Stimulated activated naive CD8-positive, alpha-beta T cell treated with anti-CD3 and anti-CD28 coated beads, Interleukin-15, amount 100 ng/mL, for 72 hours (primary cell): ENCODE measurements around the gene TRIM71.

Experiments used
- ATAC-seq: fragments of 150-1000 bp; cut with Tn5 transposase; 2 replicates; pipeline ENCODE4 v1.10.0; 2021; ENCODE audit warnings: mild to moderate bottlenecking, moderate library complexity
- DNase-seq, 2 donors: peaks; one replicate each; pipeline ENCODE4 v3.0.0; 2021 to 2022
- H3K27ac Mint-ChIP-seq, 2 donors: one replicate each; pipeline ENCODE4 v1.8.0; 2022; ENCODE audit warnings: mild to moderate bottlenecking in 2 of 2, mixed read lengths in 2 of 2, moderate library complexity in 2 of 2
- H3K27me3 Mint-ChIP-seq: one replicate; pipeline ENCODE4 v1.8.0; 2022; ENCODE audit warnings: mixed read lengths
- H3K4me1 Mint-ChIP-seq: one replicate; pipeline ENCODE4 v1.8.0; 2022; ENCODE audit warnings: mild to moderate bottlenecking, mixed read lengths
- H3K4me3 Mint-ChIP-seq, 2 donors: one replicate each; pipeline ENCODE4 v1.8.0; 2022; ENCODE audit warnings: mild to moderate bottlenecking in 2 of 2, mixed read lengths in 2 of 2, moderate library complexity in 1 of 2
- H3K9me3 Mint-ChIP-seq, 2 donors: one replicate each; pipeline ENCODE4 v1.8.0; 2022; ENCODE audit warnings: mixed read lengths in 2 of 2

Gene TRIM71

GRCh38 chr3:32831791-32832190 is 14.0 kb downstream of the TRIM71 start:
- no peak for DNase-seq
- no peak overlapping the region for H3K4me3 Mint-ChIP-seq
- no peak overlapping the region for H3K27ac Mint-ChIP-seq
- H3K27me3 Mint-ChIP-seq: peaks cover 30% of the 10 kb centered on the region
- H3K4me1 Mint-ChIP-seq: no peaks in the 10 kb centered on the region
- no peak for ATAC-seq
- H3K9me3 Mint-ChIP-seq: no peaks in the 10 kb centered on the region

- Mint-ChIP-seq H3K4me3 (no peak overlapping the region), H3K9me3 (no peaks in the 10 kb centered on the region), H3K4me1 (no peaks in the 10 kb centered on the region), H3K27me3 (peaks cover 30% of the 10 kb centered on the region), H3K27ac (no peak overlapping the region)
- ATAC-seq (no peak), DNase-seq (no peak)
Measured at GRCh38 chr3:32832193-32832592, 14.4 kb downstream of the TRIM71 start.

GRCh38 chr3:32835049-32835371 is 17.2 kb downstream of the TRIM71 start:
- DNase-seq: no peak
- Mint-ChIP-seq H3K9me3 (no peaks in the 10 kb centered on the region), H3K4me3 (no peak overlapping the region), H3K27me3 (peaks cover 24% of the 10 kb centered on the region), H3K4me1 (no peaks in the 10 kb centered on the region), H3K27ac (no peak overlapping the region)
- ATAC-seq: no peak

- Mint-ChIP-seq H3K4me3 (no peak overlapping the region), H3K9me3 (no peaks in the 10 kb centered on the region), H3K27me3 (peaks cover 24% of the 10 kb centered on the region), H3K4me1 (no peaks in the 10 kb centered on the region), H3K27ac (no peak overlapping the region)
- DNase-seq (no peak), ATAC-seq (no peak)
Measured at GRCh38 chr3:32835961-32836360, 18.2 kb downstream of the TRIM71 start.

- H3K27me3 Mint-ChIP-seq: peaks cover 22% of the 10 kb centered on the region
- peaks cover under 1% of the 10 kb centered on the region for H3K4me1 Mint-ChIP-seq
- no peak for ATAC-seq
- DNase-seq: no peak
- H3K4me3 Mint-ChIP-seq: no peak overlapping the region
- no peaks in the 10 kb centered on the region for H3K9me3 Mint-ChIP-seq
- no peak overlapping the region for H3K27ac Mint-ChIP-seq
Measured at GRCh38 chr3:32836601-32837000, 18.8 kb downstream of the TRIM71 start.

GRCh38 chr3:32837366-32837765 is 19.6 kb downstream of the TRIM71 start:
- Mint-ChIP-seq H3K27me3 (peaks cover 14% of the 10 kb centered on the region), H3K4me1 (peaks cover 8% of the 10 kb centered on the region), H3K27ac (no peak overlapping the region), H3K4me3 (no peak overlapping the region), H3K9me3 (no peaks in the 10 kb centered on the region)
- no peak for DNase-seq
- ATAC-seq: no peak

GRCh38 chr3:32837789-32838188 is 20.0 kb downstream of the TRIM71 start:
- Mint-ChIP-seq H3K4me3 (no peak overlapping the region), H3K27me3 (peaks cover 12% of the 10 kb centered on the region)

GRCh38 chr3:32839714-32840085 is 21.9 kb downstream of the TRIM71 start:
- no peak for ATAC-seq
- Mint-ChIP-seq H3K4me1 (peaks cover 16% of the 10 kb centered on the region), H3K4me3 (no peak overlapping the region)

More at GRCh38 chr3:32837789-32838188, 20.0 kb downstream of the TRIM71 start:
- DNase-seq (no peak), ATAC-seq (no peak)
- H3K9me3 Mint-ChIP-seq: no peaks in the 10 kb centered on the region
- H3K4me1 Mint-ChIP-seq: peaks cover 12% of the 10 kb centered on the region
- H3K27ac Mint-ChIP-seq: no peak overlapping the region

GRCh38 chr3:32840086-32840841 is 22.5 kb downstream of the TRIM71 start:
- DNase-seq (no peak), ATAC-seq (no peak)
- Mint-ChIP-seq H3K9me3 (no peaks in the 10 kb centered on the region), H3K4me3 (no peak overlapping the region), H3K27ac (no peak overlapping the region), H3K27me3 (peaks cover under 1% of the 10 kb centered on the region), H3K4me1 (peaks cover 16% of the 10 kb centered on the region)

More at GRCh38 chr3:32839714-32840085, 21.9 kb downstream of the TRIM71 start:
- Mint-ChIP-seq H3K27ac (no peak overlapping the region), H3K9me3 (no peaks in the 10 kb centered on the region), H3K27me3 (peaks cover 6% of the 10 kb centered on the region)
- no peak for DNase-seq

- Mint-ChIP-seq H3K27ac (no peak overlapping the region), H3K27me3 (no peaks in the 10 kb centered on the region)
Measured at GRCh38 chr3:32841341-32841740, 23.5 kb downstream of the TRIM71 start.

GRCh38 chr3:32841867-32842470 is 24.2 kb downstream of the TRIM71 start:
- ATAC-seq: no peak
- Mint-ChIP-seq H3K27me3 (no peaks in the 10 kb centered on the region), H3K27ac (no peak overlapping the region), H3K4me1 (peaks cover 16% of the 10 kb centered on the region), H3K4me3 (no peak overlapping the region), H3K9me3 (no peaks in the 10 kb centered on the region)
- DNase-seq: no peak

More at GRCh38 chr3:32841341-32841740, 23.5 kb downstream of the TRIM71 start:
- H3K4me3 Mint-ChIP-seq: no peak overlapping the region
- DNase-seq (no peak), ATAC-seq (no peak)
- peaks cover 16% of the 10 kb centered on the region for H3K4me1 Mint-ChIP-seq
- no peaks in the 10 kb centered on the region for H3K9me3 Mint-ChIP-seq

- Mint-ChIP-seq H3K9me3 (no peaks in the 10 kb centered on the region), H3K27me3 (no peaks in the 10 kb centered on the region), H3K27ac (no peak overlapping the region), H3K4me3 (no peak overlapping the region), H3K4me1 (peaks cover 16% of the 10 kb centered on the region)
- ATAC-seq (peak; percentile 45), DNase-seq (no peak)
Measured at GRCh38 chr3:32842531-32842931, 24.7 kb downstream of the TRIM71 start.

GRCh38 chr3:32842987-32843386 is 25.2 kb downstream of the TRIM71 start:
- Mint-ChIP-seq H3K27ac (peak overlapping the region in 1 of 2 donors; percentile 63), H3K9me3 (no peaks in the 10 kb centered on the region), H3K4me3 (no peak overlapping the region), H3K4me1 (peaks cover 16% of the 10 kb centered on the region), H3K27me3 (no peaks in the 10 kb centered on the region)
- DNase-seq (no peak), ATAC-seq (peak; percentile 5)

GRCh38 chr3:32843510-32844321 is 25.9 kb downstream of the TRIM71 start:
- no peaks in the 10 kb centered on the region for H3K27me3 Mint-ChIP-seq
- peaks cover 16% of the 10 kb centered on the region for H3K4me1 Mint-ChIP-seq
- no peak for DNase-seq
- no peak overlapping the region for H3K27ac Mint-ChIP-seq
- ATAC-seq: no peak
- no peaks in the 10 kb centered on the region for H3K9me3 Mint-ChIP-seq
- no peak overlapping the region for H3K4me3 Mint-ChIP-seq

GRCh38 chr3:32844322-32844654 is 26.5 kb downstream of the TRIM71 start:
- H3K27me3 Mint-ChIP-seq: no peaks in the 10 kb centered on the region
- DNase-seq: no peak
- peaks cover 16% of the 10 kb centered on the region for H3K4me1 Mint-ChIP-seq
- H3K27ac Mint-ChIP-seq: no peak overlapping the region
- no peak for ATAC-seq
- no peak overlapping the region for H3K4me3 Mint-ChIP-seq
- H3K9me3 Mint-ChIP-seq: no peaks in the 10 kb centered on the region

GRCh38 chr3:32844914-32845313 is 27.1 kb downstream of the TRIM71 start:
- Mint-ChIP-seq H3K4me1 (peaks cover 16% of the 10 kb centered on the region), H3K9me3 (no peaks in the 10 kb centered on the region), H3K27ac (no peak overlapping the region), H3K27me3 (no peaks in the 10 kb centered on the region), H3K4me3 (no peak overlapping the region)
- ATAC-seq (no peak), DNase-seq (no peak)
